Smooth muscle cell (in vitro differentiated cells): ENCODE measurements around the gene PRKCE. TPM values are rescaled to one million over a fixed set of nuclear protein-coding genes. Genes with fewer than 3 reads are reported as not detected.

ENCODE experiments used
- DNase-seq: peaks from one replicate; lab custom pipeline; 2025; ENCODE audit not compliant: unreplicated experiment; lab: John Stamatoyannopoulos, UW
- H2AFZ ChIP-seq: fragments of 200-600 bp; sonication (generic); 2 replicates; pipeline ENCODE4 v1.6.0; 2016; ENCODE audit warnings: antibody characterized with exemption, low read depth, mild to moderate bottlenecking
- H3F3A ChIP-seq: fragments of 200-600 bp; sonication (generic); 2 replicates; pipeline ENCODE4 v1.6.0; 2017; ENCODE audit warnings: antibody characterized with exemption, low read depth
- H3K27ac ChIP-seq: fragments of 200-600 bp; sonication (generic); 2 replicates; pipeline ENCODE4 v1.5.1; 2016; ENCODE audit warnings: low read depth, mild to moderate bottlenecking
- H3K27me3 ChIP-seq: fragments of 200-600 bp; sonication (generic); 2 replicates; pipeline ENCODE4 v1.6.1; 2016; ENCODE audit warnings: low read depth, mild to moderate bottlenecking
- H3K36me3 ChIP-seq: fragments of 200-600 bp; sonication (generic); 2 replicates; pipeline ENCODE4 v1.5.1; 2016; ENCODE audit warnings: low read depth
- H3K4me1 ChIP-seq: fragments of 200-600 bp; sonication (generic); 2 replicates; pipeline ENCODE4 v1.5.1; 2016; ENCODE audit warnings: low read depth
- H3K4me2 ChIP-seq: fragments of 200-600 bp; sonication (generic); 2 replicates; pipeline ENCODE4 v1.6.0; 2016; ENCODE audit warnings: mild to moderate bottlenecking
- H3K4me3 ChIP-seq: fragments of 200-600 bp; sonication (generic); 2 replicates; pipeline ENCODE4 v1.5.1; 2016; ENCODE audit warnings: mild to moderate bottlenecking
- H3K79me2 ChIP-seq: fragments of 200-600 bp; sonication (generic); 2 replicates; pipeline ENCODE4 v1.6.0; 2016; ENCODE audit warnings: low read depth, mild to moderate bottlenecking
- H3K9ac ChIP-seq: fragments of 200-600 bp; sonication (generic); 2 replicates; pipeline ENCODE4 v1.6.0; 2016; ENCODE audit warnings: low read depth
- H3K9me3 ChIP-seq: fragments of 200-600 bp; sonication (generic); replicated peaks from 2 replicates; pipeline ENCODE4 v1.5.1; 2016; ENCODE audit warnings: low read depth
- H4K20me1 ChIP-seq: fragments of 200-600 bp; sonication (generic); 2 replicates; pipeline ENCODE4 v1.6.0; 2016; ENCODE audit warnings: low read depth
- WGBS: methylation state at CpG from one replicate; pipeline ENCODE4 v1.1.7; 2016; ENCODE audit warnings: low lambda C conversion rate; 5-methylcytosine and 5-hydroxymethylcytosine counted together
- polyA plus RNA-seq: library from polyadenylated mRNA; unstranded; fragments of >200 nt; fragmentation: Nextera tagmentation; extraction: Ambion mirVana; gene quantifications from 2 replicates; pipeline ENCODE4 v1.2.1, GENCODE V29; 2016
- total RNA-seq: library from RNA; depleted of rRNA; stranded (reverse); fragments of >200 nt; gene quantifications from 2 replicates; pipeline ENCODE4 v1.2.3, GENCODE V29; 2014
- TF ChIP-seq, protein P1 (sequence below): fragments of 200-600 bp; sonication (generic); IDR thresholded peaks from 2 replicates; pipeline ENCODE4 v1.5.1; 2017; ENCODE audit warnings: borderline replicate concordance, mild to moderate bottlenecking, antibody characterized with exemption; ENCODE audit not compliant: insufficient read depth, poor library complexity, severe bottlenecking

Gene PRKCE
- total and polyA plus RNA-seq, 2 experiments from 2014 or later: 20.6 to 29.1 TPM

DNA sequence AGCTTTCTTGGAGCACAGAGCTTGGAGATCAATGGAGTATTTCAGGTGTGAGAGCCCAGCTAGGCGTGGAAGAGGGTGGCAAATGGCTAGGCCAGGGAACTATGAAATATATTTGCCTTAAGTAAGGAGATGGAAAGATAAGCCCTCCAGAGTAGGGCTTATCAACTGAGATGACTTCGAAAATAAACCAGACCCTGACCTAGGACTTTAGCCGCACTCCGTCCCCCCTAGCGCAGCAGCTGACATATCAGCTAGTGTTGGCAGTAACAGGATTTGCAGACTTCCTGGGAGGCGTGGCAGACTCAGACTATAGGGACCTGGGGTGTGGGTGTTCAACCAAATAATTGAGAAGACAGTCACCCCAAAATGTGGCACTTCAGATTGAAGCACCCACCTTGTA, 518.0 kb downstream of the PRKCE start:
- Histone ChIP-seq H3F3A (peaks cover 32% of the 10 kb centered on the region), H3K27me3 (no peaks in the 10 kb centered on the region), H3K4me2 (peak overlapping the region; percentile 45), H3K36me3 (no peaks in the 10 kb centered on the region), H4K20me1 (no peaks in the 10 kb centered on the region), H3K27ac (peak overlapping the region; percentile 54), H2AFZ (no peak overlapping the region), H3K79me2 (no peaks in the 10 kb centered on the region), H3K9me3 (no peaks in the 10 kb centered on the region), H3K4me3 (no peak overlapping the region), H3K9ac (no peak overlapping the region), H3K4me1 (peaks cover 32% of the 10 kb centered on the region)
- no peak for DNase-seq
- TF ChIP-seq, protein P1, sequence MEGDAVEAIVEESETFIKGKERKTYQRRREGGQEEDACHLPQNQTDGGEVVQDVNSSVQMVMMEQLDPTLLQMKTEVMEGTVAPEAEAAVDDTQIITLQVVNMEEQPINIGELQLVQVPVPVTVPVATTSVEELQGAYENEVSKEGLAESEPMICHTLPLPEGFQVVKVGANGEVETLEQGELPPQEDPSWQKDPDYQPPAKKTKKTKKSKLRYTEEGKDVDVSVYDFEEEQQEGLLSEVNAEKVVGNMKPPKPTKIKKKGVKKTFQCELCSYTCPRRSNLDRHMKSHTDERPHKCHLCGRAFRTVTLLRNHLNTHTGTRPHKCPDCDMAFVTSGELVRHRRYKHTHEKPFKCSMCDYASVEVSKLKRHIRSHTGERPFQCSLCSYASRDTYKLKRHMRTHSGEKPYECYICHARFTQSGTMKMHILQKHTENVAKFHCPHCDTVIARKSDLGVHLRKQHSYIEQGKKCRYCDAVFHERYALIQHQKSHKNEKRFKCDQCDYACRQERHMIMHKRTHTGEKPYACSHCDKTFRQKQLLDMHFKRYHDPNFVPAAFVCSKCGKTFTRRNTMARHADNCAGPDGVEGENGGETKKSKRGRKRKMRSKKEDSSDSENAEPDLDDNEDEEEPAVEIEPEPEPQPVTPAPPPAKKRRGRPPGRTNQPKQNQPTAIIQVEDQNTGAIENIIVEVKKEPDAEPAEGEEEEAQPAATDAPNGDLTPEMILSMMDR: no peak
- 25% methylated on average over 6 of the region's 6 CpGs for WGBS

DNA sequence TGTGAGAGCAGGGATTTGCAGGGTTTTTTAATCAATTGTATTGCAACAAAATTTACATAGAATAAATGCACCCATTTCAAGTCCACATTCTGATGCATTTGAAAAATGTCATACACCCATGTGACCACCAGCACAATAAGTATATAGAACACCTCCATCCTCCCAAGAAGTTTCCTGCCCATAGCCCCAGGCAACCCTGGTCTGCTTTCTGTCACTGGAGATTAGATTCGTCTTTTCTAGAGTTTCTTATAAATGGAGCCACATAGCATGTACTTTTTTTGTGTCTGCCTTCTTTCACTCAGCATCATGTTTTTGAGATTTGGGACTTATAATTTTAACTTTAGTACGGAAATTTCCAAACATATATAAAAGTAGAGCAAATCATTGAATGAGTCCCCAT, 518.6 kb downstream of the PRKCE start:
- WGBS: 2% methylated on average over 2 of the region's 2 CpGs
- TF ChIP-seq, protein P1: no peak
- H3K9ac ChIP-seq: no peak overlapping the region
- H3K27me3 ChIP-seq: no peaks in the 10 kb centered on the region
- no peaks in the 10 kb centered on the region for H4K20me1 ChIP-seq
- no peak overlapping the region for H3K4me2 ChIP-seq
- no peaks in the 10 kb centered on the region for H3K36me3 ChIP-seq
- no peak overlapping the region for H2AFZ ChIP-seq
- no peak for DNase-seq
- H3K9me3 ChIP-seq: no peaks in the 10 kb centered on the region
- no peaks in the 10 kb centered on the region for H3K79me2 ChIP-seq
- H3K4me3 ChIP-seq: no peak overlapping the region
- H3K27ac ChIP-seq: peak overlapping the region; percentile 54
- peaks cover 35% of the 10 kb centered on the region for H3F3A ChIP-seq
- H3K4me1 ChIP-seq: peaks cover 28% of the 10 kb centered on the region

DNA sequence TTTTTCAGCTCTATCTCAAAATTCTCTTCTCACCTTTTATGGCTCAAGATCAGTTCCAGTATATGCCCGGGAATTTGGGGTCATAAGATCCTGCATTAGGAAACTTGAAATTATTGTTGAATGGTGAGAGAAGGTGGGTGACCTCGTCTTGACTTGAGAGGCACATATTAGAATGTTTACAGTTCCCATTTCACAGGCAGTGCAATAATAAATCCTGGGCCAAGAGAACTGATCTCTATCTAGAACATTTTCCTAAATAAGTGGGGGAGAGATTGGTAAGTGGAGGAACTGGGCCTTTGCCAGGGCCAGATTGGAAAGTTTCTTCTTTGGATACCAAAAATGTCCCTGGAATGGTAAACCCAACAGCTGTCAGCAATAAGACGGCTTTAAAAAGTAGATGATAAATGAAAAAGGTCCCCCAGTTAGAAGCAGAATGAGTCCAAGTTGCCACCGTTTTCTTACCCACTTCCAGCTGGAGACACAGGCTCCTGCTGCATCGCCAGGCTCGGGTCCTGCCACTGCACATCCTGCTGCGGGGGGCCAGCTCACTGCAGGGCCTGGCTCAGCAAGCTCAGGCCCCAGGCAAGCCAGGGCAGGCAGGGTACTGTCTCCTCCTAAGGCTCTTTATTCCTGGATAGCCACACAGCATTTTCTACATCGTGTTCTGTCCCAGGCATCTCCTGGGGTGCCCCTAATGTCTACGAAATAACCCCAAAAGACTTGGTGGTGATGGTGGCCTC, 519.3 kb downstream of the PRKCE start:
- no peak overlapping the region for H2AFZ ChIP-seq
- H3K27ac ChIP-seq: peak overlapping the region; percentile 54
- no peak for DNase-seq
- no peak overlapping the region for H3K9ac ChIP-seq
- no peaks in the 10 kb centered on the region for H3K9me3 ChIP-seq
- H3K27me3 ChIP-seq: no peaks in the 10 kb centered on the region
- no peak overlapping the region for H3K4me3 ChIP-seq
- H4K20me1 ChIP-seq: no peaks in the 10 kb centered on the region
- H3K79me2 ChIP-seq: no peaks in the 10 kb centered on the region
- H3F3A ChIP-seq: peaks cover 33% of the 10 kb centered on the region
- peaks cover 30% of the 10 kb centered on the region for H3K4me1 ChIP-seq
- H3K4me2 ChIP-seq: peak overlapping the region; percentile 42
- no peaks in the 10 kb centered on the region for H3K36me3 ChIP-seq
- WGBS: 50% methylated on average over 9 of the region's 9 CpGs
- TF ChIP-seq, protein P1: no peak
